HL-60/S4 (cell line): ENCODE data around the gene SPDYE2.
"Not testable (repeated sequence)": the region's sequence is repeated elsewhere in the genome, so short reads cannot be mapped to it uniquely, and the experiment has no call there.

Experiments used
- in situ Hi-C: fragments of 300-500 bp; cut with MboI; formaldehyde crosslinking; loops from 2 replicates; pipeline ENCODE4 v1.14.3; 2022; ENCODE audit warnings: low sequenced_read_pairs

SPDYE2 gene

GRCh38 chr7:102602317-102602716, 51.3 kb downstream of the SPDYE2 start:
- in situ Hi-C loops = not testable (repeated sequence)

- in situ Hi-C loops = not testable (repeated sequence)
Observed at GRCh38 chr7:102604431-102605145, 53.6 kb downstream of the SPDYE2 start.

GRCh38 chr7:102606848-102607247, 55.8 kb downstream of the SPDYE2 start:
- in situ Hi-C loops = not testable (repeated sequence)

GRCh38 chr7:102609734-102610133, 58.7 kb downstream of the SPDYE2 start:
- in situ Hi-C loops = not testable (repeated sequence)

GRCh38 chr7:102610441-102610840, 59.4 kb downstream of the SPDYE2 start:
- in situ Hi-C loops = not testable (repeated sequence)

- in situ Hi-C loops = not testable (repeated sequence)
Observed at GRCh38 chr7:102611013-102611674, 60.1 kb downstream of the SPDYE2 start.

GRCh38 chr7:102611675-102612325, 60.8 kb downstream of the SPDYE2 start:
- in situ Hi-C loops = not testable (repeated sequence)
